HG03354 (cell line): ENCODE results near the gene GABRD.
"Not testable (repeated sequence)": the region's sequence is repeated elsewhere in the genome, so short reads cannot be mapped to it uniquely, and the experiment has no call there.

ENCODE experiments used
- ATAC-seq: cut with Tn5 transposase; IDR thresholded peaks from one replicate; pipeline ENCODE4 v1.9.1; 2021; ENCODE audit warnings: mild to moderate bottlenecking; ENCODE audit not compliant: unreplicated experiment, poor library complexity, severe bottlenecking

The GABRD gene

GRCh38 chr1:2019172-2019543 lies at the start of gene GABRD:
Gene GABRD, plus strand, starts transcription at chr1:2019345. Its CDS starts 79 bp downstream, at chr1:2019424.
- no peak for ATAC-seq

GRCh38 chr1:1969505-1969900 lies 49.6 kb upstream of the GABRD start:
- no peak for ATAC-seq

- ATAC-seq = no peak
These were observed 49.0 kb upstream of the GABRD start for GRCh38 chr1:1969953-1970716.

GRCh38 chr1:1971017-1971416 lies 48.1 kb upstream of the GABRD start:
- no peak for ATAC-seq

- ATAC-seq = no peak
These were observed 47.5 kb upstream of the GABRD start for GRCh38 chr1:1971688-1972087.

- no peak for ATAC-seq
These were observed 46.0 kb upstream of the GABRD start for GRCh38 chr1:1972976-1973715.

- ATAC-seq = no peak
These were observed 45.2 kb upstream of the GABRD start for GRCh38 chr1:1973716-1974642.

- ATAC-seq = no peak
These were observed 44.3 kb upstream of the GABRD start for GRCh38 chr1:1974834-1975233.

GRCh38 chr1:1975535-1975934 lies 43.6 kb upstream of the GABRD start:
- ATAC-seq = no peak

GRCh38 chr1:1976031-1976430 lies 43.1 kb upstream of the GABRD start:
- no peak for ATAC-seq

GRCh38 chr1:1978108-1978507 lies 41.0 kb upstream of the GABRD start:
- no peak for ATAC-seq

- not testable (repeated sequence) for ATAC-seq
These were observed 40.3 kb upstream of the GABRD start for GRCh38 chr1:1978690-1979481.

GRCh38 chr1:1979482-1980165 lies 39.5 kb upstream of the GABRD start:
- ATAC-seq = no peak

- ATAC-seq = no peak
These were observed 38.5 kb upstream of the GABRD start for GRCh38 chr1:1980467-1981141.

GRCh38 chr1:1981142-1981500 lies 38.0 kb upstream of the GABRD start:
- ATAC-seq = no peak

- not testable (repeated sequence) for ATAC-seq
These were observed 37.4 kb upstream of the GABRD start for GRCh38 chr1:1981631-1982327.

- no peak for ATAC-seq
These were observed 36.5 kb upstream of the GABRD start for GRCh38 chr1:1982379-1983232.
